AG09319 (cell line): ENCODE results near the gene FALEC.

Experiments used
- DNase-seq: peaks from one replicate; pipeline ENCODE4 v3.0.0-alpha.2; 2010; ENCODE audit warnings: low read depth; ENCODE audit errors: extremely low read depth
- TF ChIP-seq, protein P1 (sequence below): IDR thresholded peaks from 2 replicates; pipeline ENCODE4 v1.5.1; 2011; ENCODE audit warnings: low read depth, mild to moderate bottlenecking, inconsistent platforms, low read length, moderate library complexity

Gene FALEC

DNA sequence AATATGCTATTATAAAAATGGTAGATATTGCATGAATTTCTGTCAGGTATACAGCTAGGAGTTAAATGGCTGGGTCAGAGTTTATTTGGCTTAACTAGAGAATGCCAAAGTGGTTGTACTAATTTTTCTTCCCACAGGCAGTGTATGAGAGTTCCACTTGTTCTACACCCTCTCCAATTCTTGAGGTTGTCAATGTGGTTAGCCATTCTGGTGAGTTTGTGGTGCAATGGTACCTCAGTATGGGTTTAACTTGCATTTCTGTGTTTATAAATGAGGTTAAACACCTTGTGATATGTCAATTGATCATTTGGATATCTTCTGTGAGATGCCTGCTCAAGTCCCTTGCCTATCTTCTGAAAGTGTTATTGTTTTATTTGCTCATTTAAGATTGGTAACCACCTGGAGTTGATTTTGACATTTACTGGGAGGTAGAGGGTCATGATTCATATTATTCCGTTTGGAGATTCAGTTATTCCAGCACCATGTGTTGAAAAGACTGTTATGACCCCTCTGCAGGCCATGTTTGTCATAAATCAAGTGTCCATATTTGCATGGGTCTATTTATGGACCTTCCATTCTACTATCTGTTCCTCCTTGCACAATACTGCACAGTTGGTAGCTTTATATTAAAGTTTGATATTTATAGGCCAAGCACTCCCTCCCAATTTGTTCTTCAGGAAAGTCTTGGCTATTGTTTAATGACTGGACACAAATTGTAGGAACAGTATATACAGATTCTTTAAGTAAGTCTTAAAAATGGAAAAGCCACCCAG is 5.8 kb downstream of the FALEC start:
- DNase-seq: no peak
- TF ChIP-seq, protein P1, sequence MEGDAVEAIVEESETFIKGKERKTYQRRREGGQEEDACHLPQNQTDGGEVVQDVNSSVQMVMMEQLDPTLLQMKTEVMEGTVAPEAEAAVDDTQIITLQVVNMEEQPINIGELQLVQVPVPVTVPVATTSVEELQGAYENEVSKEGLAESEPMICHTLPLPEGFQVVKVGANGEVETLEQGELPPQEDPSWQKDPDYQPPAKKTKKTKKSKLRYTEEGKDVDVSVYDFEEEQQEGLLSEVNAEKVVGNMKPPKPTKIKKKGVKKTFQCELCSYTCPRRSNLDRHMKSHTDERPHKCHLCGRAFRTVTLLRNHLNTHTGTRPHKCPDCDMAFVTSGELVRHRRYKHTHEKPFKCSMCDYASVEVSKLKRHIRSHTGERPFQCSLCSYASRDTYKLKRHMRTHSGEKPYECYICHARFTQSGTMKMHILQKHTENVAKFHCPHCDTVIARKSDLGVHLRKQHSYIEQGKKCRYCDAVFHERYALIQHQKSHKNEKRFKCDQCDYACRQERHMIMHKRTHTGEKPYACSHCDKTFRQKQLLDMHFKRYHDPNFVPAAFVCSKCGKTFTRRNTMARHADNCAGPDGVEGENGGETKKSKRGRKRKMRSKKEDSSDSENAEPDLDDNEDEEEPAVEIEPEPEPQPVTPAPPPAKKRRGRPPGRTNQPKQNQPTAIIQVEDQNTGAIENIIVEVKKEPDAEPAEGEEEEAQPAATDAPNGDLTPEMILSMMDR: no peak

DNA sequence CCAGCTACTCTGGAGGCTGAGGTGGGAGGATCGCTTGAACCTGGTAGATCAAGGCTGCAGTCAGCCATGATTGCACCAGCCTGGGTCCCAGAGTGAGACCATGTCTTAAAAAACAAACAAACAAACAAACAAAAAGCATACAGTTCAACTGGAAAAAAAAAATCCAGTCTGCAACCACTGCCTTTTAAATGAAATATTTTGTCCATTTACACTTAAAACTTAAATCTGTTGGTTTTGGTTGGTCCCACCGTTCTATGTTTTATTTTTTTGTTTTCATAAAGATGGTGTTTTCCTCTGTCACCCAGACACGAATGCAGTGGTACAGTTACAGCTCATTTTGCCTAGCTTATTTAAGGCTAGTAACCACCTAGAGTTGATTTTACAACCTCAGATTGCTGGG is 9.8 kb downstream of the FALEC start:
- DNase-seq: no peak
- TF ChIP-seq, protein P1: no peak

DNA sequence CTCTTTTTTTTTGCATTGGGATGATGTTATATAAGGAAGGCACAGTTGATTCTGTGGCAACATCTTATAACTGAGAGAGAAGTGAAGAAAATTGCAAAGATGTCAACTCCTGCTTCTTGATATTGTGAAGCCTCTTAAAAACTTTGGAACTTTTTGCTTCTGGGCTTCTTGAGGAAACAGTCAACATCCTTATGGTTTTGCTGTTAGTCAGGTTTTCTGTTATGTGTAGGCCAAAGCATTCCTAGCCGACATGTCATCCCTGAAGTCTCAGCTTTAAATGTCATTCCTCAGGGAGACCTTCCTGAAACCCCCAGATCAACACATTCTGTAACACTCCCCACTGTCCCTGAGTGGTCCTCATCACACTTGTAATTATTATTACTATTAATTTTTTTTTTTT is 12.6 kb downstream of the FALEC start:
- TF ChIP-seq, protein P1: no peak
- DNase-seq: no peak

DNA sequence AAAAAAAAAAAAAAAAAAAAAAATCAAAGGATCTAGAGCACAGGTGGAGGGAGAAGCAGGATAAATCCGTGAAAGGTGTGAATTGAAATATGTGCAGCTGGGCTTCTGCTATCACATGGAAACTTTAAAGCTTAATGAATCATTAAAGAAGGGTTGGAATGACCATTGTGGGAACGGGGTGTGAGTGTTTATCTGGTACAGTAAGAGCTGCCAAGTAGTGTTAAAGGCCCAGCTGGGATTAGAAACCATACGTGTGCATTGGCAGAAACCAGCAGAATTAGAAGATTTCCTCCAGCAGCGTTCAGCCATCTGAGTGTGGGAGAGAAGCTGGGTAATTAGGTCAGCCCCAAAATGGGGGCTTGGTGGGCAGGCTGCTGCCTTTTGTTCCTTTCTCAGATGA is 13.5 kb downstream of the FALEC start:
- DNase-seq: no peak

DNA sequence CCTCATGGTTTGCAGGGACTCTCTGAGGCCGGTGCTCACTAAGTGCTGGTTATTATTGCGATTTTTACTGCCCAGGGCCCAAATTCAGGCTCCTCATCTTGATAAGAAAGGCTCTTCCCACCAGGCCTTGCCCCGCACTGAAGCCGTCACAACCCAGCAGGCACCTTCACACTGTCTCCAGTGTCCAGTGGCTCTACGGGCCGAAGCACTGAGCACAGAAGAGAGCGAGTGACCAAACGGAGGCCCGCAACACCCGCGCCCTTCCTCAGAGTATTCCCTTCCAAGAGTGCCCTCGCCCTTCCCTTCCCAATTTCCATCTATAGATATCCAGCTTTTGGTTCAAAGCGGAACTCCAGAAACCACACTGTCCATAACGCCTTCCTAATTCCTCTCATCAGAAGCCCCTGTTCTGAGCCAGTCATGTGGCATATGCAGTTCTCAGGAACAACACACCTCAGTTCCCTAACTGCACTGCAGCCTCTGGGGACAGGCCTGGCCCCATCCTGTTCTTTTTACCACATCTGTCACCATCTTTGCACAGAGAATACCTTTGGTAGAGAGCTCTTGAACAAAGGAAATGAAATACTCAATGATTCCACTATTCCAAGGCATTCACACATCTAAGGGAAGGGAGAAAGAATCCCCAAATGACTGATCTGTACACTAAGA is 15.1 kb downstream of the FALEC start:
- TF ChIP-seq, protein P1: no peak
- no peak for DNase-seq

More for the DNA sequence above, 13.5 kb downstream of the FALEC start:
- TF ChIP-seq, protein P1: no peak

DNA sequence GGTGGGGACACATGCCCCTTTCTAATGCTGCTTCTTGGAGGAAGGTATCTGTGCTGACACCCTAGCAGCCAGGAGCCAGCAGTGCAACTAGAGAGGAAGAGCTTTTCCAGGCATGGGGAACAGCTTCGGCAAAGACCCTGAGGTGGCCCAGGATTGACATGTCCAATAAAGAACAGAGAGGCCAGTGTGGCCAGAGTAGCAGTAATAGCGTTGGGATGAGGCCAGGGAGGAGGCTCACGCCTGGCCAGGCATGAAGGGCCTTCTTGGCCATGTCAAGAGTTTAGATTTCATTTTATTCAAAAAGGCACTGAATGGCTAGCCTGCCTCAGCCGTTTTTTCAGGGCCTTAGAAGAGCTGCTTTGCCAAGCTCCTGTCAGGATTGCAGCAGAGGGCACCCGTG is 17.3 kb downstream of the FALEC start:
- DNase-seq: no peak
- TF ChIP-seq, protein P1: no peak

DNA sequence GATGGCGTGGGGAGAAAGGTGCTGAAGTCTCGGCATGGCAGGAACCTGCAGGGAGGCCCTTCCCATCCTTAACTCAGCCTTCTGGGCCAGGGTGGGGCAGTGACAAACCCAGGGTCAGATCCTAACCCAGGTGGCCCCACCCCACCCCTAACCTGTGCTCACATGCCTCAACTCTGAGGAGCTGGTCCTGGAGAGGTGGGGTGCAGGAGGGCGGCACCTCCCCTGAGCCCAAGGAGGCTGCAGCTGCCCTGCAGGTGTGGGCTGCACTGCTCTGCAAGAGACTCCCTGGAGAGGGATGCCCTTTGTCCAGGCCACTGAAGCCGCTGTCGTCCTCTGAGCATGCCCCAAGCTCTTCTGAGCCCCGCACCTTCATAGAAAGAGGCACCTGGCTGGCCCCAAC is 18.4 kb downstream of the FALEC start:
- DNase-seq: no peak
- TF ChIP-seq, protein P1: no peak
